ENCODE measurements around the gene CYREN.

GRCh38 chr7:135186841-135187253 is 16.3 kb upstream of the CYREN start:
- TF ChIP-seq, protein P1, sequence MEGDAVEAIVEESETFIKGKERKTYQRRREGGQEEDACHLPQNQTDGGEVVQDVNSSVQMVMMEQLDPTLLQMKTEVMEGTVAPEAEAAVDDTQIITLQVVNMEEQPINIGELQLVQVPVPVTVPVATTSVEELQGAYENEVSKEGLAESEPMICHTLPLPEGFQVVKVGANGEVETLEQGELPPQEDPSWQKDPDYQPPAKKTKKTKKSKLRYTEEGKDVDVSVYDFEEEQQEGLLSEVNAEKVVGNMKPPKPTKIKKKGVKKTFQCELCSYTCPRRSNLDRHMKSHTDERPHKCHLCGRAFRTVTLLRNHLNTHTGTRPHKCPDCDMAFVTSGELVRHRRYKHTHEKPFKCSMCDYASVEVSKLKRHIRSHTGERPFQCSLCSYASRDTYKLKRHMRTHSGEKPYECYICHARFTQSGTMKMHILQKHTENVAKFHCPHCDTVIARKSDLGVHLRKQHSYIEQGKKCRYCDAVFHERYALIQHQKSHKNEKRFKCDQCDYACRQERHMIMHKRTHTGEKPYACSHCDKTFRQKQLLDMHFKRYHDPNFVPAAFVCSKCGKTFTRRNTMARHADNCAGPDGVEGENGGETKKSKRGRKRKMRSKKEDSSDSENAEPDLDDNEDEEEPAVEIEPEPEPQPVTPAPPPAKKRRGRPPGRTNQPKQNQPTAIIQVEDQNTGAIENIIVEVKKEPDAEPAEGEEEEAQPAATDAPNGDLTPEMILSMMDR (IDR thresholded peaks at IDR 0.05): no peak
- no peak for TF ChIP-seq POLR2A (IDR thresholded peaks at IDR 0.05)

All from thyroid gland (tissue), 4 donors.